ENCODE measurements around the gene PPIL4. TPM values are rescaled to one million over a fixed set of nuclear protein-coding genes. Genes with fewer than 3 reads are reported as not detected.

Gene PPIL4
- total and polyA plus RNA-seq, 3 donors from 2014 or later = 13.9 to 39.4 (median 36.0) TPM

DNA sequence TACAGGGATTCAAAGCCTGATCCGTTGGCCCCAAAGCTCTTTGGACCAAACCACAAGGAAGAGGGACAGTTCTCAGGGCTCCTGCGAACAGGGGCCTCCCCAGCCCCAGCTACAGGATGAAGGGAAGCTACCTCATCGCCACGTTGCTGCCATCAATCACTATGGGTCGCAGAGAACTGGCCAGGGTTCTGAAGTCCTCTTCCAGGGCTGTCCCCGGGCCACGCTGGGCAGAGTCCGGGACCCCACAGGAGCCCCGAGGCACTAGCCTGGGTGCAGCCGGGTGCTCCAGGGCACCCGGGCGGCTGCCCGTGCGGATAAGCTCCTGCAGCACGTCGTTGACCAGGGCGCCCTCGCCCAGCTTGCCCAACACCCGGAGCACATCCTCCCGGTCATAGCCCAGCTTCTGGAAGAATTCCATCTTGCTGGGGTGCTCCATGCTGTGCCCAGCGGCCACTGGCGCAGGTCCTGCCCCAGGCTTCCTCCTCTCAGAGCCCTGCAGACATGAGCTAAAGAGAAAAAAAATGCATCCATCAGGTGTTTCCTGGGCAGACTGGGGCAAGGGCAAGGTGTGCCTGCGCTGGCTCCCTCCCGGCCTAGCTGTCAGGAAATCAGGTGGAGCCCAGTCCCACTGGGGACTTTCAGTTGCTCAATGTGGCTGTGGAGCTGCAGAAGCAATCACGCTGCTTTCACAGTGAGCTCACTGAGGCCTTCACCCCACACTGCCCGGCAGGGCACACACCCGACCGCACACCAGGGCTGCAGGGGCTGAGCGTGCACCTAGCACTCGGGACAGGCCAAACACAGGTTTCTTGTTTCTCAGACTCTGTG lies 71.5 kb downstream of the PPIL4 start:
- H3K4me1 ChIP-seq = no peaks in the 10 kb centered on the region
- no peak overlapping the region for H3K27ac ChIP-seq
- H3K9me3 ChIP-seq = no peaks in the 10 kb centered on the region
- H3K27me3 ChIP-seq = no peaks in the 10 kb centered on the region
- H3K4me3 ChIP-seq = no peak overlapping the region
- DNase-seq = no peak
- intact Hi-C loops (cut with DNase I; ENCODE audit: low total_unique reads) = no loop called here
- no peaks in the 10 kb centered on the region for H3K36me3 ChIP-seq (ENCODE audit: low read depth, missing control alignments)
- 89 to 95% methylated on average over 6 to 30 of the region's 30 CpGs for WGBS, 2 donors
- TF ChIP-seq, protein P1, sequence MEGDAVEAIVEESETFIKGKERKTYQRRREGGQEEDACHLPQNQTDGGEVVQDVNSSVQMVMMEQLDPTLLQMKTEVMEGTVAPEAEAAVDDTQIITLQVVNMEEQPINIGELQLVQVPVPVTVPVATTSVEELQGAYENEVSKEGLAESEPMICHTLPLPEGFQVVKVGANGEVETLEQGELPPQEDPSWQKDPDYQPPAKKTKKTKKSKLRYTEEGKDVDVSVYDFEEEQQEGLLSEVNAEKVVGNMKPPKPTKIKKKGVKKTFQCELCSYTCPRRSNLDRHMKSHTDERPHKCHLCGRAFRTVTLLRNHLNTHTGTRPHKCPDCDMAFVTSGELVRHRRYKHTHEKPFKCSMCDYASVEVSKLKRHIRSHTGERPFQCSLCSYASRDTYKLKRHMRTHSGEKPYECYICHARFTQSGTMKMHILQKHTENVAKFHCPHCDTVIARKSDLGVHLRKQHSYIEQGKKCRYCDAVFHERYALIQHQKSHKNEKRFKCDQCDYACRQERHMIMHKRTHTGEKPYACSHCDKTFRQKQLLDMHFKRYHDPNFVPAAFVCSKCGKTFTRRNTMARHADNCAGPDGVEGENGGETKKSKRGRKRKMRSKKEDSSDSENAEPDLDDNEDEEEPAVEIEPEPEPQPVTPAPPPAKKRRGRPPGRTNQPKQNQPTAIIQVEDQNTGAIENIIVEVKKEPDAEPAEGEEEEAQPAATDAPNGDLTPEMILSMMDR (IDR thresholded peaks at IDR 0.05) = no peak
- TF ChIP-seq POLR2A (IDR thresholded peaks at IDR 0.05) = no peak

DNA sequence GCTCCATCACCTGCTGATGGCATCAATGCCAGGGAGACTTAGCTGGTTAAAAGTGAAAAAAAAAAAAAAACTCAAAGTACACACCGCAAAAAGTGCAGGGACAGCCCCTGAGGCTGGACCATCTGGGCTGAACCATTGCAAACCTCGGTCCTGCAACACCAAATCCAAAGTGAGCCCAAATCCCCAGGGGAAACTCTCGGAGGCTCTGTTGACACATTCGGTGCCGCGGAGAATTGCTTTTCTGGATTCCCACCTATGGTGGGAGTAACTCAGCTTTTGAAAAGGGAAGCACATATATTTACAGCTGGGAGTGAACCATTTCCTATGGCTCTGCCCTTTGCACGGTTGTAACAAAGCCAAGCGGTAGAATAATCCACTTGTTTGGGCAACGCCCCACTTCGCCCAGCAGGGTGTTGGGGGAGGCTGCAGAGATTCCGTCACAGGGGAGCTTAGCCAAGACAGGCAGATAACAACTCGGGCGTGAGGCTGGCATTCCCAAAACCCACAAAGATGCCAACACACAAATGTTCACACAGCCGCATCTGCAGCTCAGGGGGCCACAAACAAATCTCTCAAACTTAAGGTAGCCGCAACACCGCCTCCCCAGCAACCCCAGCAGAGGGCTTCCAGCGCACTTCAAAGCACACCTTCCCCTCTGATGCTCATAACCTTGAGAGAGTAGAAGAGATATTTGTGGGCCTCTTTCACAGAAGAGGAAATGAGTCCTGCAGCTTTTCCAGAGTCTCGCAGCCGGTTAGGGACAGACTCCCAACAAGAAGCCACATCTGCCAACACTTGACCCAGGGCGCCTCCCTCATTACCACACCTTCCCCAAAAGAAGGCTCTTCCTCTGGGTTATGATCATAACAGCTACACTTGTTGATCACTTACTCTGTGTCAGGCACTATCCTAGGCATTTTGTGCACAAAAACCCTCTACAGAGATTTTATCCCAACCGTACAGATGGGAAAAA lies 72.5 kb downstream of the PPIL4 start:
- no peaks in the 10 kb centered on the region for H3K36me3 ChIP-seq (ENCODE audit: low read depth, missing control alignments)
- no peaks in the 10 kb centered on the region for H3K9me3 ChIP-seq
- intact Hi-C loops (cut with DNase I; ENCODE audit: low total_unique reads) = no loop called here
- H3K27ac ChIP-seq = no peak overlapping the region
- TF ChIP-seq POLR2A (IDR thresholded peaks at IDR 0.05) = no peak
- TF ChIP-seq, protein P1 (IDR thresholded peaks at IDR 0.05) = no peak
- no peaks in the 10 kb centered on the region for H3K4me1 ChIP-seq
- no peak overlapping the region for H3K4me3 ChIP-seq
- DNase-seq = peak; percentile 41
- 60 to 64% methylated on average over 21 of the region's 21 CpGs for WGBS, 2 donors
- H3K27me3 ChIP-seq = no peaks in the 10 kb centered on the region

DNA sequence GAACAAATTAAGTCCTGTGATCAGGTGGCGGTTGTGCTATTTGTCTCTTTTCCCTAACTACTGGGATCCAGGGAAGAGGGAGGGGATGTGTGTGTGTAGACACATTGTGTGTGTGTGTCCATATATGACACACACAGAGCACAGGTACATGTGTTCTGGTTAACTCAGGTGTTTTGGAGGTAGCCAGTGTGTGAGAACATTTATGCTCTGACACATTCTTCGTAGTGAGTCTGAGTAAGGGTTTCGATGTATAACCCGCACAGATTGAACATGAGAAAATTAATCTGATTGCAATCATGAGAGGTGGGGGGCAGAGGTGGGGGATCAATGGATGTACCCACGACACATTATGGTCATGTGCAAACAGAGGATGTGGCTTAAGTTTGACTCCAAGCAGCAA lies 73.6 kb downstream of the PPIL4 start:
- Histone ChIP-seq H3K36me3 (ENCODE audit: low read depth, missing control alignments) (no peaks in the 10 kb centered on the region), H3K27ac (no peak overlapping the region), H3K9me3 (no peaks in the 10 kb centered on the region), H3K4me3 (no peak overlapping the region), H3K27me3 (no peaks in the 10 kb centered on the region), H3K4me1 (no peaks in the 10 kb centered on the region)
- WGBS, 2 donors = 84 to 96% methylated on average over 5 of the region's 5 CpGs
- DNase-seq = no peak
- TF ChIP-seq POLR2A (IDR thresholded peaks at IDR 0.05) = no peak
- TF ChIP-seq, protein P1 (IDR thresholded peaks at IDR 0.05) = no peak
- intact Hi-C loops (cut with DNase I; ENCODE audit: low total_unique reads) = no loop called here

DNA sequence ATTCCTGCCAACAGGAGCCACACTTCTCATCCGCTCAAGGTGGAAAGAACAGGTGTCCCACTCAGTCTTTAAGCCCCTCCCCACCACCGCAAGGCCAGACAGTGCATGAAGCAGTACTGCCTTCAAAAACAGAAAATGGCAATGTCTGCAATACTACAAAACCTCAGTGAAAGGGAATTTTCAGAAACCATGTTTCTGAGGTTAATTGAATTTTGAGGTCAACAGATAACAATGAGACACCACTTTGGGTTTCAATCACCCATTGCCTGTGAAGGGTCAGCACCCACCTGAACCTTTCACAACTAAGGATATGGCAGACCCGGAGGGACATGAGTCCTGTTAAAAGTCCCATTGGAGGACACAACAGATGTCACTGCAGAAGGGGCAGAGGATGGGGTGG lies 74.0 kb downstream of the PPIL4 start:
- Histone ChIP-seq H3K27ac (no peak overlapping the region), H3K9me3 (no peaks in the 10 kb centered on the region), H3K4me3 (no peak overlapping the region), H3K36me3 (ENCODE audit: low read depth, missing control alignments) (no peaks in the 10 kb centered on the region), H3K4me1 (no peaks in the 10 kb centered on the region), H3K27me3 (no peaks in the 10 kb centered on the region)
- intact Hi-C loops (cut with DNase I; ENCODE audit: low total_unique reads) = no loop called here
- DNase-seq = no peak
- TF ChIP-seq, protein P1 (IDR thresholded peaks at IDR 0.05) = no peak
- no peak for TF ChIP-seq POLR2A (IDR thresholded peaks at IDR 0.05)
- WGBS, 2 donors = 85 to 86% methylated on average over 2 to 3 of the region's 3 CpGs

Data from testis (tissue), 3 donors.